ENCODE results near the gene STIM2. TPM values are rescaled to one million over a fixed set of nuclear protein-coding genes. Genes with fewer than 3 reads are reported as not detected.

STIM2 gene
- total and polyA plus RNA-seq, 3 experiments from 2014 or later, result 41.4 to 51.0 (median 47.8) TPM

- H3K9me3 ChIP-seq (ENCODE audit: low read length), result no peaks in the 10 kb centered on the region
- CTCF ChIA-PET, result no interaction called here
- no peak overlapping the region for H3K27ac ChIP-seq (ENCODE audit: low read depth, low read length)
- H3K4me1 ChIP-seq (ENCODE audit: insufficient read depth, low read length), result peaks cover 27% of the 10 kb centered on the region
- H3K4me3 ChIP-seq (ENCODE audit: low read length), result no peak overlapping the region
- no peaks in the 10 kb centered on the region for H3K36me3 ChIP-seq (ENCODE audit: insufficient read depth, low read length)
- POLR2A ChIA-PET, result no interaction called here
- Mint-ChIP-seq H3K9me3 (no peaks in the 10 kb centered on the region), H3K4me3 (no peak overlapping the region), H3K4me1 (peaks cover 66 to 91% (median 75%) of the 10 kb centered on the region in 3 donors), H3K36me3 (peaks cover 0 to 14% (median 2%) of the 10 kb centered on the region in 3 donors), H3K27ac (peak overlapping the region in 1 of 8 donors; percentile 61), H3K27me3 (no peaks in the 10 kb centered on the region)
- H3K27me3 ChIP-seq (ENCODE audit: insufficient read depth, low read length, poor library complexity, severe bottlenecking), result no peaks in the 10 kb centered on the region
- DNase-seq, result no peak
Measured at GRCh38 chr4:26943391-26943790, 82.8 kb downstream of the STIM2 start.

- no peak overlapping the region for H3K4me3 Mint-ChIP-seq
- POLR2A ChIA-PET, result no interaction called here
- no peak overlapping the region for H3K27ac Mint-ChIP-seq
- Histone ChIP-seq H3K27me3 (ENCODE audit: insufficient read depth, low read length, poor library complexity, severe bottlenecking) (no peaks in the 10 kb centered on the region), H3K36me3 (ENCODE audit: insufficient read depth, low read length) (no peaks in the 10 kb centered on the region), H3K4me3 (ENCODE audit: low read length) (no peak overlapping the region), H3K9me3 (ENCODE audit: low read length) (no peaks in the 10 kb centered on the region), H3K4me1 (ENCODE audit: insufficient read depth, low read length) (peaks cover 15% of the 10 kb centered on the region), H3K27ac (ENCODE audit: low read depth, low read length) (no peak overlapping the region)
- H3K4me1 Mint-ChIP-seq, result peaks cover 50 to 78% (median 62%) of the 10 kb centered on the region in 3 donors
- no peaks in the 10 kb centered on the region for H3K27me3 Mint-ChIP-seq
- peaks cover 0 to 11% (median 0%) of the 10 kb centered on the region in 5 donors for H3K9me3 Mint-ChIP-seq
- DNase-seq, result no peak
- H3K36me3 Mint-ChIP-seq, result peaks cover 3 to 14% (median 5%) of the 10 kb centered on the region in 3 donors
- CTCF ChIA-PET, result no interaction called here
Measured at GRCh38 chr4:26945794-26946193, 85.2 kb downstream of the STIM2 start.

- CTCF ChIA-PET, result no interaction called here
- no peak overlapping the region for H3K27ac Mint-ChIP-seq
- no peak overlapping the region for H3K4me3 Mint-ChIP-seq
Measured at GRCh38 chr4:26947318-26947717, 86.7 kb downstream of the STIM2 start.

GRCh38 chr4:26950446-26950845, 89.8 kb downstream of the STIM2 start:
- Histone ChIP-seq H3K27me3 (ENCODE audit: insufficient read depth, low read length, poor library complexity, severe bottlenecking) (no peaks in the 10 kb centered on the region), H3K27ac (ENCODE audit: low read depth, low read length) (no peak overlapping the region), H3K4me3 (ENCODE audit: low read length) (no peak overlapping the region), H3K9me3 (ENCODE audit: low read length) (no peaks in the 10 kb centered on the region), H3K36me3 (ENCODE audit: insufficient read depth, low read length) (no peaks in the 10 kb centered on the region), H3K4me1 (ENCODE audit: insufficient read depth, low read length) (peaks cover 18% of the 10 kb centered on the region)
- no peak for DNase-seq
- peaks cover 48 to 71% (median 59%) of the 10 kb centered on the region in 3 donors for H3K4me1 Mint-ChIP-seq
- peaks cover 0 to 16% (median 2%) of the 10 kb centered on the region in 5 donors for H3K9me3 Mint-ChIP-seq
- CTCF ChIA-PET, result no interaction called here
- H3K27me3 Mint-ChIP-seq, result no peaks in the 10 kb centered on the region
- H3K4me3 Mint-ChIP-seq, result no peak overlapping the region
- no peak overlapping the region for H3K27ac Mint-ChIP-seq
- POLR2A ChIA-PET, result no interaction called here
- H3K36me3 Mint-ChIP-seq, result peaks cover 6 to 10% (median 10%) of the 10 kb centered on the region in 3 donors

More at GRCh38 chr4:26947318-26947717, 86.7 kb downstream of the STIM2 start:
- no peaks in the 10 kb centered on the region for H3K36me3 ChIP-seq (ENCODE audit: insufficient read depth, low read length)
- H3K4me1 ChIP-seq (ENCODE audit: insufficient read depth, low read length), result peaks cover 6% of the 10 kb centered on the region
- Mint-ChIP-seq H3K4me1 (peaks cover 48 to 78% (median 60%) of the 10 kb centered on the region in 3 donors), H3K27me3 (no peaks in the 10 kb centered on the region), H3K9me3 (peaks cover 0 to 16% (median 2%) of the 10 kb centered on the region in 5 donors), H3K36me3 (peaks cover 6 to 15% (median 10%) of the 10 kb centered on the region in 3 donors)
- no peaks in the 10 kb centered on the region for H3K27me3 ChIP-seq (ENCODE audit: insufficient read depth, low read length, poor library complexity, severe bottlenecking)
- no peak for DNase-seq
- no peaks in the 10 kb centered on the region for H3K9me3 ChIP-seq (ENCODE audit: low read length)
- H3K4me3 ChIP-seq (ENCODE audit: low read length), result no peak overlapping the region
- H3K27ac ChIP-seq (ENCODE audit: low read depth, low read length), result no peak overlapping the region
- POLR2A ChIA-PET, result no interaction called here

- Histone ChIP-seq H3K9me3 (ENCODE audit: low read length) (no peaks in the 10 kb centered on the region), H3K4me1 (ENCODE audit: insufficient read depth, low read length) (peaks cover 18% of the 10 kb centered on the region), H3K27me3 (ENCODE audit: insufficient read depth, low read length, poor library complexity, severe bottlenecking) (no peaks in the 10 kb centered on the region), H3K4me3 (ENCODE audit: low read length) (no peak overlapping the region), H3K27ac (ENCODE audit: low read depth, low read length) (no peak overlapping the region), H3K36me3 (ENCODE audit: insufficient read depth, low read length) (no peaks in the 10 kb centered on the region)
- Mint-ChIP-seq H3K27ac (no peak overlapping the region), H3K36me3 (peaks cover 6 to 10% (median 10%) of the 10 kb centered on the region in 3 donors), H3K4me3 (no peak overlapping the region), H3K27me3 (no peaks in the 10 kb centered on the region), H3K9me3 (peaks cover 0 to 16% (median 2%) of the 10 kb centered on the region in 5 donors), H3K4me1 (peaks cover 47 to 71% (median 64%) of the 10 kb centered on the region in 3 donors)
- no peak for DNase-seq
- CTCF ChIA-PET, result no interaction called here
- POLR2A ChIA-PET, result no interaction called here
Measured at GRCh38 chr4:26952891-26953290, 92.2 kb downstream of the STIM2 start.

- no peak for DNase-seq
- H3K36me3 Mint-ChIP-seq, result peaks cover 9 to 11% (median 10%) of the 10 kb centered on the region in 3 donors
- ChIA-PET CTCF (no interaction called here), POLR2A (no interaction called here)
- peaks cover 18% of the 10 kb centered on the region for H3K4me1 ChIP-seq (ENCODE audit: insufficient read depth, low read length)
- no peaks in the 10 kb centered on the region for H3K27me3 ChIP-seq (ENCODE audit: insufficient read depth, low read length, poor library complexity, severe bottlenecking)
- H3K27ac Mint-ChIP-seq, result peak overlapping the region in 3 of 8 donors; percentile 18 to 52 (median 41)
- H3K36me3 ChIP-seq (ENCODE audit: insufficient read depth, low read length), result no peaks in the 10 kb centered on the region
- no peak overlapping the region for H3K4me3 Mint-ChIP-seq
- H3K27ac ChIP-seq (ENCODE audit: low read depth, low read length), result no peak overlapping the region
- peaks cover 0 to 16% (median 2%) of the 10 kb centered on the region in 5 donors for H3K9me3 Mint-ChIP-seq
- peaks cover 46 to 71% (median 68%) of the 10 kb centered on the region in 3 donors for H3K4me1 Mint-ChIP-seq
- H3K27me3 Mint-ChIP-seq, result no peaks in the 10 kb centered on the region
- no peaks in the 10 kb centered on the region for H3K9me3 ChIP-seq (ENCODE audit: low read length)
- no peak overlapping the region for H3K4me3 ChIP-seq (ENCODE audit: low read length)
Measured at GRCh38 chr4:26953366-26953765, 92.7 kb downstream of the STIM2 start.

GRCh38 chr4:26953770-26954423, 93.3 kb downstream of the STIM2 start:
- H3K4me3 ChIP-seq (ENCODE audit: low read length), result no peak overlapping the region
- ChIA-PET POLR2A (no interaction called here), CTCF (no interaction called here)
- Mint-ChIP-seq H3K4me3 (no peak overlapping the region), H3K27me3 (no peaks in the 10 kb centered on the region), H3K9me3 (peaks cover 0 to 16% (median 2%) of the 10 kb centered on the region in 5 donors), H3K36me3 (peaks cover 10 to 16% (median 11%) of the 10 kb centered on the region in 3 donors), H3K4me1 (peaks cover 52 to 75% (median 73%) of the 10 kb centered on the region in 3 donors), H3K27ac (peak overlapping the region in 3 of 8 donors; percentile 18 to 52 (median 41))
- H3K4me1 ChIP-seq (ENCODE audit: insufficient read depth, low read length), result peaks cover 23% of the 10 kb centered on the region
- no peak overlapping the region for H3K27ac ChIP-seq (ENCODE audit: low read depth, low read length)
- H3K36me3 ChIP-seq (ENCODE audit: insufficient read depth, low read length), result peaks cover 2% of the 10 kb centered on the region
- H3K27me3 ChIP-seq (ENCODE audit: insufficient read depth, low read length, poor library complexity, severe bottlenecking), result no peaks in the 10 kb centered on the region
- H3K9me3 ChIP-seq (ENCODE audit: low read length), result no peaks in the 10 kb centered on the region
- no peak for DNase-seq

- H3K27ac Mint-ChIP-seq, result no peak overlapping the region
- Histone ChIP-seq H3K4me1 (ENCODE audit: insufficient read depth, low read length) (peaks cover 35% of the 10 kb centered on the region), H3K36me3 (ENCODE audit: insufficient read depth, low read length) (peaks cover 6% of the 10 kb centered on the region), H3K27ac (ENCODE audit: low read depth, low read length) (no peak overlapping the region), H3K4me3 (ENCODE audit: low read length) (no peak overlapping the region), H3K27me3 (ENCODE audit: insufficient read depth, low read length, poor library complexity, severe bottlenecking) (no peaks in the 10 kb centered on the region), H3K9me3 (ENCODE audit: low read length) (no peaks in the 10 kb centered on the region)
- no peak overlapping the region for H3K4me3 Mint-ChIP-seq
- H3K9me3 Mint-ChIP-seq, result peaks cover 0 to 9% (median under 1%) of the 10 kb centered on the region in 5 donors
- CTCF ChIA-PET, result no interaction called here
- peaks cover 61 to 84% (median 81%) of the 10 kb centered on the region in 3 donors for H3K4me1 Mint-ChIP-seq
- H3K36me3 Mint-ChIP-seq, result peaks cover 10 to 25% (median 13%) of the 10 kb centered on the region in 3 donors
- POLR2A ChIA-PET, result no interaction called here
- DNase-seq, result no peak
- no peaks in the 10 kb centered on the region for H3K27me3 Mint-ChIP-seq
Measured at GRCh38 chr4:26955241-26955640, 94.6 kb downstream of the STIM2 start.

All from CD8-positive, alpha-beta memory T cell (primary cell).